GM10266 (cell line): ENCODE measurements around the gene AOPEP.

Source experiments
- DNase-seq: peaks from one replicate; pipeline ENCODE4 v3.0.0; 2012; ENCODE audit errors: extremely low spot score
- TF ChIP-seq, protein P1 (sequence below): IDR thresholded peaks from 2 replicates; pipeline ENCODE4 v1.5.1; 2012; ENCODE audit warnings: mild to moderate bottlenecking, low read depth; ENCODE audit not compliant: control insufficient read depth, insufficient read depth; ENCODE audit errors: missing control alignments

Gene AOPEP

DNA sequence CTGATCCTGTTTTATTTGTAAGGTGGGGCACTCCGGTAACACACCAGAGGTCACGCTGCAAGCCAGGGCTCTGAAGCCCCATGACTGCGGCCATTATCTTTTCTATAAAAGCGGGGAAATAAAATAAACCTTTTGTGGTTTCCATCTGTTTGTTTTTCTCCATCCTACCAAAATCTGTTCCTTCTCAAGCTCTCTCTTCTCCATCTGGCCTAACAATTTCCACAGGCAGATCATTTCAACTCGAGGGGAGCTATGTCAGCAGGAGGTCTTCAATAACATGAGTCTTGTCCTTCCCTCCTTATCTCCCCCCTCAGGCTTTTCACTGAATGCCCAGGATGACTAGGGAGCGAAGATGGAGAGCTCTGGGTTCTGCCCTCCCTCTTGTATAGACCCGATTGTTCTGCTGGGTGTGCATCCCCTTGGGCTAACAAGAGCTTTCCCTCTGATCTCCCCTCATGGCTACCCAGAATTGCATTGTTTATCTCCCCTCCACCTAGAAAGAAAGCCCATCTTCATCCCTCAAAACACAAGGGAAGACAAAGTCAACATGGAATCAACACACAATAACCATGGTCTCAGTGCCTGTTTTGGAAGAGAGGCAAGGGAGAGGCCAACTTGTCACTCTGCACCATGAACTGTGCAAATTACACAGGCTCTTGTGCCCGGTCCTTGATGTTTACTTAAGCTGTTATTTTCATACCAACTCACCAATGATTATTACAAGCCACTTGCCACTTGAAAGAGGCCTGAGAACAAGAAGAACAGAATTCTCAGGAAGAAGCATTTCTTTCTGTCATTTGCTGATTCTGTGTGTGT lies 403.2 kb downstream of the AOPEP start:
- DNase-seq: no peak

DNA sequence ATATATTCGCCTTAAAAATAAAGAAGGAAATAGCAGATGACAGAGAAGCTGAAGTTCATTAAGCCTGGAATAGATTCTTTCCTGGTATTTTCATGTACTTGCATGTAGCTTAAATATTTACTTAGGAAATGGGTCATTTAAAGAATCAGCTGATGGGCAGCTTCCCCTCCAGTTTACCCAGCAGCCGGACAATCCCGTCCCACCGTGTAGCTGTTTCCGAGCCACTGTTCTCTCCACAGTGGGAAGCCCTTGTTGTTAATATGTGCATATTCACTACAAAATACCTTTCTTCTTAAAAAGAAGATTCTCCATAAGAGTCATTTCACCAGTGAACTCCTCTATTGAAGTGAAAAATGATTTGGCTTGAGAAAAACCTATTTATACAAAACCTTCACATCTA lies 404.0 kb downstream of the AOPEP start:
- no peak for DNase-seq
- TF ChIP-seq, protein P1, sequence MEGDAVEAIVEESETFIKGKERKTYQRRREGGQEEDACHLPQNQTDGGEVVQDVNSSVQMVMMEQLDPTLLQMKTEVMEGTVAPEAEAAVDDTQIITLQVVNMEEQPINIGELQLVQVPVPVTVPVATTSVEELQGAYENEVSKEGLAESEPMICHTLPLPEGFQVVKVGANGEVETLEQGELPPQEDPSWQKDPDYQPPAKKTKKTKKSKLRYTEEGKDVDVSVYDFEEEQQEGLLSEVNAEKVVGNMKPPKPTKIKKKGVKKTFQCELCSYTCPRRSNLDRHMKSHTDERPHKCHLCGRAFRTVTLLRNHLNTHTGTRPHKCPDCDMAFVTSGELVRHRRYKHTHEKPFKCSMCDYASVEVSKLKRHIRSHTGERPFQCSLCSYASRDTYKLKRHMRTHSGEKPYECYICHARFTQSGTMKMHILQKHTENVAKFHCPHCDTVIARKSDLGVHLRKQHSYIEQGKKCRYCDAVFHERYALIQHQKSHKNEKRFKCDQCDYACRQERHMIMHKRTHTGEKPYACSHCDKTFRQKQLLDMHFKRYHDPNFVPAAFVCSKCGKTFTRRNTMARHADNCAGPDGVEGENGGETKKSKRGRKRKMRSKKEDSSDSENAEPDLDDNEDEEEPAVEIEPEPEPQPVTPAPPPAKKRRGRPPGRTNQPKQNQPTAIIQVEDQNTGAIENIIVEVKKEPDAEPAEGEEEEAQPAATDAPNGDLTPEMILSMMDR: no peak

More for the DNA sequence above, 403.2 kb downstream of the AOPEP start:
- TF ChIP-seq, protein P1: no peak

DNA sequence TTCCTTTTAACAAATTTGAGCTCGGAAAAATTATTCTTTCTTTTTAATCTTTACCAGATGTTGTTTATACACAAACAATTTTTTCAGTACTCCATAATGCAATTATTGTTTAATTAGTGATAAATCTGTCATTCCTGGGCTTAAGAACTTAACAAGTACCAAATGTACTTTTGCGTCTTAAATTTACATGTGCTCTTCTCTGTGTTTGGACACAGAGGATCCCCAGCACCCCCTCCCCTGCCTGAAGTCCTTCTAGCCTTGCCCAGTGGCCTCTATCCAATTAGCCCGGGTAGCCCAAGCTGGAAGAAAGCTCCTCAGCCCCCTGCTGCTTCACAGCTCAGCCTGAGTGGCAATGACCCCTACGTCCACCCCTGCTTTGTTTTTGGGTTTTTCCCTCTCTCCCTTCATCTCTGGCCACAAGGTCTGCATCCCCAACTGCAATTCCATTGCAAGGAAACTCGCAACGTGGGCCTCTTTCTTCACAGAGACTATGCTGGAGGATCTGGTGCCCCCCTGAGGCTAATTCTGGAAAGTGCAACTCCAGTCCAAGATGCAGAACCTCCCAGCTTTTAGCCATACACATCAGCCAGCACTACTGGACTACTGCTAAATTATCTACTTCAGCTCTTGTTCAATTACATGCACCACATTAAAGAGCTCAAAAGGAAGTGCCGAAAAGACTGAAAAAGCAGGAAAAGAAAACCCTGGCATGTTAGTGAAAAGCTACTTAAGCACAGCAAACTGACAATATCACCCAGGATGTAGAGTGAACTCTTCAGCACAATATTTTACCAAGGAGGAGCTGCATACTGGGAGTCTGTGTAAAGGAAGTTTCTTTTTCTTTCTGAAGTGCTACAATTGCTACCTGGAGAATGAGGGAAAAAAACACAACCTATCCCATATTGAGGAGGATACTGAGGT lies 404.8 kb downstream of the AOPEP start:
- TF ChIP-seq, protein P1: peak; percentile 72
- DNase-seq: peak; percentile 70

DNA sequence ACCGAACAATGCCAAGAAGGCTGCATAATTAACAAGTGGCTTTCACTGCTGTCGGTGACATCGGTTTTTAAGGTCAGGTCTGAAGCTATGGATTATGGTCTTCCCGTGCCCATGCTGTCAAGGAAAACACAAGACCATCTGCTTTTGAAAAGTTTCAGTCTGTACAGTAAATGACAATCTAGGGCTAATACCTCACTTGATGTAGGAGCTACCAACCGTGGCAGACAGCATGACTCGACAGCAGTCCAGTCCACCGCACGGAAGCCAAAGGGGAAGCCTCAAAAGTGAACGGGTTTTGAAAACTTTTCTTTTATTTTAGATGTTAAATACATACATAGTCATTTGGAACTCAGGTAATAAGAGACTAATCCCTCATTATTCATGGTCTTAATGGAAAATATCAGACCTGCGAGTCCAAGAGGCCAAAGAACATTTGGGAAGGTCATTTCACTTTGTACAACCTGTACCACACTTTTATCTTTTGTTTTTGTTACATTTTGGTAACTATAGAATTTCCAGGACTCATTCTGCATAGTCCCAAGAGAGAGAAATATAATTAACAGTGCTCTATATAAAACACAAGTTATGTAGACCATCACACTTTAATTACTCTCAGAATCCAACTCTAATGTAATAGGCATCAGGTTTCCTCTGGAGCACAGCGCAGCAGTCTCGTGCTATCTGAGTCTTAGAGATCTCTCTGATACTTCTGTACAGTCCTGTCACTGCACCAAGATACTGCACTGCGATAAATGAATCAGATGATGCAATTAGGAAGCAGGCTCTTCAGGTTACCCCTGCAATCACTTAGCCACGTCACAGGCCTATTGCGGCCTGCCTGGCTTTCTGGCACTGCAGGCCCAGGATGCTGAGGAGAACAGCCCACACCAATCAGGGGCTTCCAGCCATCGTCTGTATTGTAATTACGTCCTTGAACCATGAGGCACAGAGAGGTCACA lies 406.1 kb downstream of the AOPEP start:
- TF ChIP-seq, protein P1: no peak
- DNase-seq: no peak

DNA sequence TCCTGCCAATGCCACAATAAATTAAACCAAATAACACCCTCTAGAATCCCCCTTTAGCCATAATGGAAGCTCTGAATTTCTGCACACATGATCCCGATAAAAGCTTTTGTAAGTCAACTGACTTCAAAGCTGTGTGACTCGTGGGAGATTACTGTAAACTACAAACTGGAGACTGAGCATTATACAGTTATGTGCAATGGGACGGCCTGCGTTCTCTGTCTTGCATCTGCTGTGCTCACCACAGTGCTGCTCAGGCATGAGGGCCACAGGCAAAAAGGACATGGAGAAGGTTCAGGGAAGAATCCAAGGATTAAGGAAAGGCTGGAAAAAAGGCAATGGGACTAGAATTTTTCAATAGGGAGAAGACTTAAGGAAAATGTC lies 406.8 kb downstream of the AOPEP start:
- no peak for DNase-seq
- TF ChIP-seq, protein P1: no peak

DNA sequence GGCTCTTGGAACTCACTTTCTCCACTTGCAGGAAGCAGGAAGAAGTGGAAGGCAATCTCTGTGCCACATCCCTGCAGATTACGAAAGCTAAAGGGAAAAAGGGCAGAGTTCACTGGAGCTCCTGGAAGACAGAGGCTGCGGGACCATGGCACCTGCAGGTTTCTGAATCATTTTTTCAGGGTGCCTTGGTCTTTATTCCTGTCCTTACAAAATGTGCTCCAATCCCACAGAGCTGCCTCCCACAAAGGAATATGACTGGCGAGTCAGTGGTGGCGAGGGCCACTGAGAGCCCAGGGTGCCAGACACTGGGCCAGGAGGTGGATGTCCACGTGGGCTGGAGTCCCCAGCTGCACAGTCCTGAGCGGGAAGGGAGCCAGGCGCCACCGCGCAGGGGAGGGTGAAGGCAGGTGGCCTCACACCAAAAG lies 408.0 kb downstream of the AOPEP start:
- no peak for DNase-seq
- TF ChIP-seq, protein P1: no peak
